Measurements from ENCODE around the gene CD2BP2. TPM values are rescaled to one million over a fixed set of nuclear protein-coding genes. Genes with fewer than 3 reads are reported as not detected.

The CD2BP2 gene
- total and polyA plus RNA-seq, 2 of the 13 experiments (the other 11 are each of a cell fraction or from before 2014, with no cell fraction given) = 24.9 to 54.6 TPM

DNA sequence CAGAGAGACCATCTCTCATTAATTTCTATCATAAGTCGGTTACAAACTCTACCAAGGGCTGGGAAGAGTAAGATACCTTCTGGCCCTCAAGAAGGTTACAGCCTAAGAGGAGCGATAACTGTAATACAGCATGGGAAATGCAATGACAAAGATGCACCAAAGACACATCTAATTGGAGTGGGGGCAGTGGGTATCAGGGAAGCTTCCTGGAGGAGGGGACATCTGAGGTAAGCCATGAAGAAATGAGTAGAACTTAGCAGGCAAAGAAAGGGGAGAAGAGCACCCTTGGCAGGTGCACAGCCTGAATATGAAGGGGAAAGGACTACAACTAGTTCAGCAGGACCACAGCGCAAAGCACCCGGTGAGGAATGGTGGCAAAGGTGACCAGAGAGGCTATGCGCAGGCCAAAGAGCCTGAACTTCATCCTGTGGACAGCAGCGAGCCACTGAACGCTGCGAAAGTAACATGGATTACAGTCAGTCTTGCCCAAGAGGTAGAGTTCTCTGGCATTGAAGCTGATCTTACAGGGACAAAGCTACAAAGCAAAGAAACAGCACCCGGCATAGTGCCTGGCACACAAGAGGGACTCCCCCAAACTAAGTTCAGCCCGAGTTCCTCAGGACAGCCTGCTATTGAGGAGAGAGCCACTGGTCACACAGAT, 12.4 kb upstream of the CD2BP2 start:
- POLR2A ChIA-PET = interaction anchor here (4.7 kb wide), 1 partner anchor 10 kb away, joined by 94 read pairs; the partner anchor contains the start of gene CD2BP2
- peaks cover 41% of the 10 kb centered on the region for H3K79me2 ChIP-seq (ENCODE audit: insufficient read depth, low read length)
- CTCF ChIA-PET (ENCODE audit: low intra/inter-chr PET ratio, low total read pairs) = no interaction called here
- no peak for ATAC-seq
- no peak for DNase-seq (ENCODE audit: low spot score)
- in situ Hi-C loops (cut with HindIII; ENCODE audit: extremely low pct_ligation_motif_present, low pct_unique_long_range_greater_than_20kb) = no loop called here
- H3K27ac ChIP-seq (ENCODE audit: extremely low read length, insufficient read depth, low read length) = no peak overlapping the region
- FAIRE-seq = no peak
- H2AFZ ChIP-seq (ENCODE audit: low read length) = no peak overlapping the region
- H3K36me3 ChIP-seq (replicated peaks in 1 of 2; ENCODE audit: control insufficient read depth in 1 of 2, insufficient read depth in 2 of 2, low read length in 2 of 2) = peaks cover 9 to 21% of the 10 kb centered on the region in 2 experiments; a peak in 3 of 5 replicates
- BruUV-seq (replicated peaks) = no TSS peak
- TF ChIP-seq HOXD1 (CRISPR knock-in tag; IDR thresholded peaks at IDR 0.05) (no peak), NR2F2 (IDR thresholded peaks at IDR 0.05; ENCODE audit: borderline replicate concordance, low read depth) (no peak), ZC3H13 (CRISPR knock-in tag; IDR thresholded peaks at IDR 0.05) (peak; percentile 46; the same call in 1 of the 2 replicates), ZNF768 (CRISPR knock-in tag; IDR thresholded peaks at IDR 0.05) (peak; percentile 67; the same call in 1 of the 2 replicates), AHR (CRISPR knock-in tag; IDR thresholded peaks at IDR 0.05) (0 out of 2 replicates have a peak, but pooled peaks have one; percentile 56), KMT2A (CRISPR knock-in tag; IDR thresholded peaks at IDR 0.05) (peak; percentile 18; the same call in 1 of the 2 replicates), RXRA (CRISPR knock-in tag; IDR thresholded peaks at IDR 0.05) (0 out of 2 replicates have a peak, but pooled peaks have one; percentile 31), ZFP36 (IDR thresholded peaks at IDR 0.05; ENCODE audit: borderline replicate concordance, low read depth, low read length, partially characterized antibody) (peak; percentile 50), ZBTB38 (CRISPR knock-in tag; IDR thresholded peaks at IDR 0.05) (peak; percentile 63; the same call in 1 of the 2 replicates), CBX5 (CRISPR knock-in tag; IDR thresholded peaks at IDR 0.05; ENCODE audit: borderline replicate concordance) (0 out of 2 replicates have a peak, but pooled peaks have one; percentile 19), HOXA3 (CRISPR knock-in tag; IDR thresholded peaks at IDR 0.05) (0 out of 2 replicates have a peak, but pooled peaks have one; percentile 14), UBTF (CRISPR knock-in tag; IDR thresholded peaks at IDR 0.05) (0 out of 2 replicates have a peak, but pooled peaks have one; percentile 23)
- TF ChIP-seq, protein P1, sequence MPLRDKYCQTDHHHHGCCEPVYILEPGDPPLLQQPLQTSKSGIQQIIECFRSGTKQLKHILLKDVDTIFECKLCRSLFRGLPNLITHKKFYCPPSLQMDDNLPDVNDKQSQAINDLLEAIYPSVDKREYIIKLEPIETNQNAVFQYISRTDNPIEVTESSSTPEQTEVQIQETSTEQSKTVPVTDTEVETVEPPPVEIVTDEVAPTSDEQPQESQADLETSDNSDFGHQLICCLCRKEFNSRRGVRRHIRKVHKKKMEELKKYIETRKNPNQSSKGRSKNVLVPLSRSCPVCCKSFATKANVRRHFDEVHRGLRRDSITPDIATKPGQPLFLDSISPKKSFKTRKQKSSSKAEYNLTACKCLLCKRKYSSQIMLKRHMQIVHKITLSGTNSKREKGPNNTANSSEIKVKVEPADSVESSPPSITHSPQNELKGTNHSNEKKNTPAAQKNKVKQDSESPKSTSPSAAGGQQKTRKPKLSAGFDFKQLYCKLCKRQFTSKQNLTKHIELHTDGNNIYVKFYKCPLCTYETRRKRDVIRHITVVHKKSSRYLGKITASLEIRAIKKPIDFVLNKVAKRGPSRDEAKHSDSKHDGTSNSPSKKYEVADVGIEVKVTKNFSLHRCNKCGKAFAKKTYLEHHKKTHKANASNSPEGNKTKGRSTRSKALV (CRISPR knock-in tag; IDR thresholded peaks at IDR 0.05) = no peak
- H3K4me1 ChIP-seq (ENCODE audit: insufficient read depth, low read length) = peaks cover 40% of the 10 kb centered on the region
- H3K27me3 ChIP-seq (ENCODE audit: control insufficient read depth in 1 of 2, insufficient read depth in 2 of 2, low read length in 2 of 2) = no peaks in the 10 kb centered on the region; a peak in 1 of 5 replicates
- H3K4me2 ChIP-seq (ENCODE audit: low read depth, low read length) = peak overlapping the region; percentile 91
- WGBS (ENCODE audit: low lambda C conversion rate) = 72% methylated on average over 9 of the region's 10 CpGs
- H3K4me3 ChIP-seq (replicated peaks in 1 of 3; ENCODE audit: insufficient read depth in 1 of 3, low read depth in 2 of 3, low read length in 3 of 3) = peak overlapping the region; percentile 80 to 90 (median 86)
- no peaks in the 10 kb centered on the region for H3K9me3 ChIP-seq (ENCODE audit: low read length)
- intact Hi-C loops (cut with micrococcal nuclease; ENCODE audit: unreplicated experiment) = no loop called here
- H4K20me1 ChIP-seq (ENCODE audit: insufficient read depth, low read length) = peaks cover 20% of the 10 kb centered on the region; the same call in 1 of the 2 replicates
- H3K9ac ChIP-seq (ENCODE audit: insufficient read depth, low read depth, low read length) = peak overlapping the region; percentile 75
